ENCODE results near the gene PHETA2.

Gene PHETA2, protein sequence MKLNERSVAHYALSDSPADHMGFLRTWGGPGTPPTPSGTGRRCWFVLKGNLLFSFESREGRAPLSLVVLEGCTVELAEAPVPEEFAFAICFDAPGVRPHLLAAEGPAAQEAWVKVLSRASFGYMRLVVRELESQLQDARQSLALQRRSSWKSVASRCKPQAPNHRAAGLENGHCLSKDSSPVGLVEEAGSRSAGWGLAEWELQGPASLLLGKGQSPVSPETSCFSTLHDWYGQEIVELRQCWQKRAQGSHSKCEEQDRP

GRCh38 chr22:42074132-42074811, at the start of gene PHETA2:
Gene PHETA2 (plus strand): TSS chr22:42074248. CDS start chr22:42077294, 3,046 bp downstream.
- no peak for DNase-seq
- in situ Hi-C loops (cut with MboI; ENCODE audit: low pct_unique_long_range_greater_than_20kb, low sequenced_read_pairs) = no loop called here

- DNase-seq = no peak
- in situ Hi-C loops (cut with MboI; ENCODE audit: low pct_unique_long_range_greater_than_20kb, low sequenced_read_pairs) = no loop called here
Measured at GRCh38 chr22:42025421-42025820, 48.6 kb upstream of the PHETA2 start.

DNA sequence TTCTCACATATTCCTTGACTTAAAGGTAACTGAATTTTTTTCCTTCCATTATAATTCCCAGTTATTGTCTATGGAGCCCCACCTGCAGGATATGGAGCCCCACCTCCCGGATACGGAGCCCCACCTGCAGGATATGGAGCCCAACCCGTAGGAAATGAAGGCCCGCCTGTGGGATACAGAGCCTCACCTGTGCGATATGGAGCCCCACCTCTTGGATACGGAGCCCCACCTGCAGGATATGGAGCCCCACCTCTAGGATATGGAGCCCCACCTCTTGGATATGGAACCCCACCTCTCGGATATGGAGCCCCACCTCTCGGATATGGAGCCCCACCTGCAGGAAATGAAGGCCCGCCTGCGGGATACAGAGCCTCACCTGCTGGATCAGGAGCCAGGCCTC, 47.3 kb upstream of the PHETA2 start:
- DNase-seq = no peak
- in situ Hi-C loops (cut with MboI; ENCODE audit: low pct_unique_long_range_greater_than_20kb, low sequenced_read_pairs) = no loop called here

GRCh38 chr22:42033263-42034181, 40.5 kb upstream of the PHETA2 start:
- in situ Hi-C loops (cut with MboI; ENCODE audit: low pct_unique_long_range_greater_than_20kb, low sequenced_read_pairs) = no loop called here
- DNase-seq = no peak

DNA sequence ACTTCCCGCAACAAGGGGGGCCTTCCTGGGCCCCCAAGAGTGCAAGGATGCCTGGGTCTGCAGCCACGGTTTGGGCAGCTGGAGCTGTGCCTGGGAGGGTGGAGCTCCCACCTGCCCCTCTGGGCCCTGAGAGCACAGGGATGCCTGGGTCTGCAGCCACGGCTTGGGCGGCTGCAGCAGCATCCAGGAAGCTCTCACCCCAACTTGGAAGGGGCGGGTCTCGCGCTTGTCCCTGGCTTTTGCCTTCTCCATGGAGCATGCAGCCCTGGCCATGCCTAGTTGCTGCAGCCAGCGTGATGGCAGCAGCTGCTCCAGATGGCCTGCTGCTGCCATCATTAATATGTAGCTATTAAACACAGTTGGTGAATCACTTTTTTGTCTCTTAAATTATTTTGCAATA, 38.8 kb upstream of the PHETA2 start:
- no peak for DNase-seq
- in situ Hi-C loops (cut with MboI; ENCODE audit: low pct_unique_long_range_greater_than_20kb, low sequenced_read_pairs) = no loop called here

DNA sequence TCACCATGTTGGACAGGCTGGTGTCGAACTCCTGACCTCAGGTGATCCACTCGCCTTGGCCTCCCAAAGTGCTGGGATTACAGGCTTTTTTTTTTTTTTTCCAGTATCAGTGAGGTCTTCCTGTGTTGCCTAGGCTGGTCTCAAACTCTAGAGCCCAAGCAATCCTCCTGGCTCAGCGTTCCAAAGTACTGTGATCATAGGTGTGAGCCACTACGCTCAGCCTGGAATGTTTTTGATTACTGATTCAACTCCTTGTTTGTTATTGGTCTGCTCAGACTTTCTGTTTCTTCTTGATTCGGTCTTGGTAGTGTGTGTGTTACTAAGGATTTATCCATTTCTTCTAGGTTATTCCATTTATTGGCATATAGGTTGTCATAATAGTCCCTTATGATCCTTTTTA, 34.8 kb upstream of the PHETA2 start:
- no peak for DNase-seq
- in situ Hi-C loops (cut with MboI; ENCODE audit: low pct_unique_long_range_greater_than_20kb, low sequenced_read_pairs) = no loop called here

GRCh38 chr22:42041784-42042183, 32.3 kb upstream of the PHETA2 start:
- DNase-seq = no peak
- in situ Hi-C loops (cut with MboI; ENCODE audit: low pct_unique_long_range_greater_than_20kb, low sequenced_read_pairs) = no loop called here

DNA sequence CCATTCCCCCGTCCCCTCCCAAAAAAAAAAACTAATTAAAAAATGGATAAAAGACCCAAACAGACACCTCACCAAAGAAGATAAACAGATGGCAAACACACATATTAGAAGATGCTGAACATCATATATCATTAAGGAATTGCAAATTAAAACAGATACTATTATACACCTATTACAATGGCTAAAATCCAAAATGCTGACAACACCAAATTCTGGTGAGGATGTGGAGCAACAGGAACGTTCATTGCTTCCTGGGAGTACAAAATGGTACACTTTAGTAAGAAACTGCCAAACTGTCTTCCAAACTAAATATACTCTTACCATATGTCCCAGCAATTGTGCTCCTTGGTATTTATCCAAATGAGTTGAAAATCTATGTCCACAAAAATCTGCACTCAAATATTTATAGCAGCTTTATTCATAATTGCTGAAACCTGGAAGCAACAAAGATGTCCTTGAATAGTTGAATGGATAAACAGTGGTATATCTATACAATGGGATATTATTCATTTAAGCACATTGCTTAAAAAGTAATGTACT, 23.3 kb upstream of the PHETA2 start:
- no peak for DNase-seq
- in situ Hi-C loops (cut with MboI; ENCODE audit: low pct_unique_long_range_greater_than_20kb, low sequenced_read_pairs) = no loop called here

GRCh38 chr22:42052765-42053164, 21.3 kb upstream of the PHETA2 start:
- DNase-seq = no peak
- in situ Hi-C loops (cut with MboI; ENCODE audit: low pct_unique_long_range_greater_than_20kb, low sequenced_read_pairs) = no loop called here

GRCh38 chr22:42056757-42057511, 17.1 kb upstream of the PHETA2 start:
- in situ Hi-C loops (cut with MboI; ENCODE audit: low pct_unique_long_range_greater_than_20kb, low sequenced_read_pairs) = no loop called here
- DNase-seq = no peak

DNA sequence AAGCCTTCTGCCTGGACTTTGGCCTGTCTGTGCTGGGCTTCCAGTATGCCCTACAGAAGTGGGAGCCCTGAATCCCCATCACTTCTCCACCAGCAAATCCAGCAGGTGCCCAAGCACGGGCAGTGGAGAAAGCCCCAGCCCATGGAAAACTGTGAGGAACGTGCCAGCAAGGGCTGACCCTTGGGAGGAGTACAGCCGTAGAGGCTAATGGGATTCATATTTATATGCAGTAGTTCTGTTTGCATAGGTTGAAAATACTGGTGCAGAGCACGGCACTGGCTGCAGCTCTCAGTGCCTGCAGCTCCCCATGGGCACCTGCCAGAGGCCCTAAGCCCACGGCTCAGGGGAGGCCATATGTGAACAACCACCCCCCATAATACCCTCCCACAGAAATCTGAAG, 13.6 kb upstream of the PHETA2 start:
- no peak for DNase-seq
- in situ Hi-C loops (cut with MboI; ENCODE audit: low pct_unique_long_range_greater_than_20kb, low sequenced_read_pairs) = no loop called here

DNA sequence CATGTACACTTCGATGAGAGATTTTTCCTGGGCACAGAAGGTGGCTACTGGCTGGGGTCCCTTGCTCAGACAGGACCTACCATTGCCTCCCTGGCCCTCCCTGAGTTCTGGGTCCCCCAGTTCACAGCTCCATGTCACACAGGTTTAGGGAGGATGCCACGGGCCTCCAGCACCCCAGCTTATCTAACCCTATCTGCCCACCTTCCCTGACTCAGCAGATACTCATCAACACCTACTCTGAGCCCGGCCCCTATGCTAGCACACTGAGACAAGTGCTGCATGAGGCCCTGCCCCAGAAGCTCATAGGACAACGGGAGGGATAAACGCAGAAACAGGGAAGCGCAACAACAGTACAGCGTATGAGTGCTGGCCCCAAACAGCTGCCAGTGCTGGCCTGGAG, 13.0 kb upstream of the PHETA2 start:
- in situ Hi-C loops (cut with MboI; ENCODE audit: low pct_unique_long_range_greater_than_20kb, low sequenced_read_pairs) = no loop called here
- no peak for DNase-seq

DNA sequence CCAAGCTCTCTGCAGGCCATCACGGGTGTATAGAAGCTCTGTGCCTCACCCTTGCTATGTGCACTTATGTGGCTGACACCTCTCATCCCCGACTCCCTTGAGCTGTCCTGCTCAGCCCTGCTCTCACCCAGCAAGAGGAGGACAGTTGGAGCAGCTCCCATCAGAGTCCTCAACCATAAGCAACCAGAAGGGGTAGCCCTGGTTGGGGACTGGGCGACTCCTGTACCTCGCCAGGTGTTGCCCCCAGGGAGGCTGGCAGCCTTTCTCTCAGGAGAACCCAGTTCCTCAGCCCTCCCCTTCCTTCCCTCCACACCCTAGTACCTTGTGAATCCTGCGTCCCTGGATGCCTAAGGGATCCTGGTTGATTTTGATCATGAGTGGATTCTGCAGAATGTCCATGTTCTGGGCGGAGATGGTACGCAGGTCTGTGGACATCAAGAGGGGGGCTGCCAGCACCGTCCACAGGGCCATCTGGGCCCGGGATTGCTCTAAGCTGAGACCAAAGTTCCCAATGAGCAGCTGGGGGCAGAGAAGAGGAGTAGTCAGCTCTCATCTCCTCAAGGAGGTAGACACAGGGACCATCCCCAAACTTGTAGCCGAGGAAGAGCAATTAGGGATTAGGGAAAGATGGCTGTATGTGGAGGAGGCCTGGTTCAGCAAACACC, 11.4 kb upstream of the PHETA2 start:
- no peak for DNase-seq
- in situ Hi-C loops (cut with MboI; ENCODE audit: low pct_unique_long_range_greater_than_20kb, low sequenced_read_pairs) = no loop called here

DNA sequence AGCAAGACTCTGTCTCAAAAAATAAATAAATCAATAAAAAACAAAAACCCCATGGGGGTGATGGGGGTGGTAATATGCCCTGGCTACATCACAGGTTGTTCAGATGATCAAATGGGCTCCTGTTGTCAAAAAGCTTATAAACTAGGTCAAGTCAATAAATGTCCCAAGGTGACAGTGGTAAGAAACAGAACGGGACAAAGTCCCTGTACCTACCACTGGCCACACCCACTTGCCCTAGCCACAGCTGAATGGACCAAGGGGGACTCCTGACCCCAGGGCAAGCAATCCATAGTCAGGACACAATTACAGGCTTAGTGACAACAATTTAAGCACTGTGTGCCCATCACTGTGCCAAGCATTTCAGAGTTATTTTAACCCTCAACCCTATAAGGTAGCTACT, 9.4 kb upstream of the PHETA2 start:
- DNase-seq = no peak
- in situ Hi-C loops (cut with MboI; ENCODE audit: low pct_unique_long_range_greater_than_20kb, low sequenced_read_pairs) = no loop called here

GRCh38 chr22:42065438-42066125, 8.5 kb upstream of the PHETA2 start:
- in situ Hi-C loops (cut with MboI; ENCODE audit: low pct_unique_long_range_greater_than_20kb, low sequenced_read_pairs) = no loop called here
- DNase-seq = no peak

DNA sequence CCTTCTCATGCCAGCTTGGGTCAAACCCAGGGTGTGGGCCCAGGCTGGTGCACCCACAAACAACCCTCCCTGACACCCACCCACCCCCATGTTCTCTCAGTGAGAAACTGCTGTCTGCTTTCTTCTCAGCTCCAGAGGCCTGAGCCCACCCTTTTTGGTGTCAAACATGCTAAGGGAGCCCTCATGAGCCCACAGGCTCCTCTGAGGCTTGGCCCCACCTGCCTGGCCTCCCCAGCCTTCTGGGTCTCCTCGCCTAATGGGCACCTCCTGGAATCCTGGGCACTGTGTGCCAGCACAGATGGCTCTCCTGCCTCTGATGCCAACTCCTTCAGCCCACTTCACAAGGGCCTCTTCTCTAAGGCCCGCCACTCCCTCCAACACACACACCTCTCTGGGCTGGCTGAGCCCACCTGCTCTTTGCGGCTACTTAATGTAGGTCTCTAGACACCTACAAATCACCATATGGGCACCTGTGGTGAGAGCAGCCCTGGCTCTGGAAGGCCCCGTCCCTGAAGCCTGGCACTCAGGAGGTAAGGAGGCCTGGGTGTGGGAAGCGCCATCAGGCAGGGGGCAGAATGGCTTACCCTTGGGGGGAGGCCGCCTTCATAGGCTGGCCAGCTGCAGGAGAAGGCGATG, 7.8 kb upstream of the PHETA2 start:
- no peak for DNase-seq
- in situ Hi-C loops (cut with MboI; ENCODE audit: low pct_unique_long_range_greater_than_20kb, low sequenced_read_pairs) = no loop called here

- DNase-seq = no peak
- in situ Hi-C loops (cut with MboI; ENCODE audit: low pct_unique_long_range_greater_than_20kb, low sequenced_read_pairs) = no loop called here
Measured at GRCh38 chr22:42066937-42067336, 7.1 kb upstream of the PHETA2 start.
